ENCODE measurements around the gene ARID1B.

The ARID1B gene

GRCh38 chr6:157246771-157247484 lies 469.8 kb downstream of the ARID1B start:
- no peak for DNase-seq (ENCODE audit: low spot score)

DNA sequence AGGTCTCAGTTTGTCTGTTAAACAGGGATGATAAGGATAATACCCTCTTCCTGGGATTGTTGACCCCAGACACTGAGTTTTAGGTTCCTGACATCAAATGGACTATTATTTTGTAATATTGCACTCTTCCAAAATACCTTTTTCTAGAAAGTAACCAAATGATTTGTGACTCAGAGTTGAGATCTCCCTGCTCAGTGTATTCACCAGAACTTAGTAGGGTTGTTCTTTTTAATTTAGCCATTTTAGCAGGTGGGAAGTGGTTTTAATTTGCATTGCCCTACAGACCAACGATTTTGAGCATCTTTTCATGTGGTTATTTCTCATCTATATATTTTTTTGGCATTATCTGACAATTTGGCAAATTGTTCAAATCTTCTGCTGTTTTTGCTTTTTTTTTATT lies 471.1 kb downstream of the ARID1B start:
- no peak for DNase-seq (ENCODE audit: low spot score)

DNA sequence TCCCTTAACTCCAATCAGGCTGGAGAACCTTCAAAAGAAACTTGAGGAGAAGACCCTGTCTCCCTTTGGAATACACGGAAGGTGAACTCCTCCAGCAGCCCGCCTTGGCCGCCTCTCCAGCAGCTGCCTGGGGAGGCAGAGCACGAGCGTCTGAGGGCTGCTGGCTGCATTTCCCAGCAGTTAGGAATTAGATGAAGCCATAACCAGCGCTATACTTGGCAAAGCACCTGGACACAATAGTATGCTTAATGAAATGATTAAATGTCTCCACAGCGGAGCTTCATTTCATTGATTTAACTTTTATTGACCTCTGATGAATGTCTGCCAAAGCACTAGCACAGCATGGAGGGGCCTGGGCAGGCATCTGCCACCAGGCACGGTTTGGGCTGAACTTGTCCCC lies 472.6 kb downstream of the ARID1B start:
- no peak for DNase-seq (ENCODE audit: low spot score)

DNA sequence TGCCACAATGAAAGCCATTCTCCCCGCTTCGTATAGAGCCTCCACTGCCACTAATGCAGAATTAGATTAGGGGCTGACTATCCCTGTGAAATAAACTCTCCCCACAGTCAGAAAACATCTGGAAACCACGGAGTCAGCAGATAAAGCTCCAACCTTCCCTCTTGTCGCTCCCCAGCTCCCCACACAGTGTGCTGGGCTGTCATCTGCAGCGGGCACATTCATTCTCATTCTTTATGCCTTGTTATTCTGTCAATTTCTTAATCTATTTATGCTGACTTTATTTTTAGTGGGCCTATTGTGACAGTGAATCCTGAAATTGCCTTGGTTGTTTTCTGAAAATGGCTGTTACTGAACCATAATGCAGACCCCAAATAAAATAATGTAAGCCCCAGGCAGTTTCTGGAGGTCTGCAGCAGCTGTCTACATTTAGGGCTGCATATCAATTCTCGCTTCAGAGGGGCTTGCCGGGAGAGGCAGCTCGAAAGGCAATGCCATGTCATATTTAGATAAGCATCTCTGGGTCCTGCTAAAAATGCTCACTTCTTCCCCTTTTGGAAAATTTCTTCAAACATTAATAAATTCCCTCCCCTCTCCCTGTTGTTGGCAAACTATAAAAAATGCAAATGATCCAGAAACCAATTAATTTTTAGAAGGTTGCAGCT lies 474.5 kb downstream of the ARID1B start:
- no peak for DNase-seq (ENCODE audit: low spot score)

- DNase-seq (ENCODE audit: low spot score) = no peak
Observed at GRCh38 chr6:157253017-157253416, 475.8 kb downstream of the ARID1B start.

DNA sequence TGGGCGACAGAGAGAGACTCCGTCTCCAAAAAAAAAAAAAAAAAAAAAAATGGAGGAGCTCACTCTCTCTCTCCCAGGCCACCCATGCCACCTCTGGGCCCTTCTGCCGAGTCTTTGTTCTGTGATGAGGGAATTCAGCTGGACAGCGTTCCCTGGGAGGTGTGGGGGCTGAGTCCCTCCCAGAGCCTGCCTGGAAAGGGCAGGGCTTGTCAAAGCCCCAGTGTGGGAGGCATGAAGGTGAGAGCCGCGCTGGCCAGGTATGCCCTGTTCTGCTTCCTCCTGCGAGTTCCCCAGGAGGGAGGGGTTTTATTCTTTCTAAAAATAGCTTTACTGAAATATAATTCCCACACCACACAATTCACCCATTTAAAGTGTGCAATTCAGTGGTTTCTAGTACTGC lies 476.5 kb downstream of the ARID1B start:
- DNase-seq (ENCODE audit: low spot score) = no peak

DNA sequence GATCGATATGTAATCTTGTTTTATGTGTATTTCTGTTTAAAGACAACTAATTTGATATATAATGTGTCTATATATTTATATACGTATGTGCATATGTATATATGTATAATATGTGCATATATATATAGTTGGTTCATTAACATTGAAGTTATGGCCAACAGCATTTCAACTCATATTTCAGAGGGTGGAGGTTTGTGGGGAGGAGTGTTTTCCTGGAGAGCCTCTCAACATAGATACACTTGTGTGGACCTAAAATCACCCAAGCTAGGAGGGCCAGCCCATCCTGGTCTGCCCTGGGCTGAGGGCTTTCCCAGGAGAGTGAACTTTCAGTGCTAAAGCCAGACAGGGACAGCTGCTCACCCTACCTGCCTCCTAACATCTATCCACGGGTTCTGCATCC lies 477.4 kb downstream of the ARID1B start:
- no peak for DNase-seq (ENCODE audit: low spot score)

- no peak for DNase-seq (ENCODE audit: low spot score)
Observed at GRCh38 chr6:157255079-157255478, 477.9 kb downstream of the ARID1B start.

GRCh38 chr6:157258878-157259277 lies 481.7 kb downstream of the ARID1B start:
- no peak for DNase-seq (ENCODE audit: low spot score)

DNA sequence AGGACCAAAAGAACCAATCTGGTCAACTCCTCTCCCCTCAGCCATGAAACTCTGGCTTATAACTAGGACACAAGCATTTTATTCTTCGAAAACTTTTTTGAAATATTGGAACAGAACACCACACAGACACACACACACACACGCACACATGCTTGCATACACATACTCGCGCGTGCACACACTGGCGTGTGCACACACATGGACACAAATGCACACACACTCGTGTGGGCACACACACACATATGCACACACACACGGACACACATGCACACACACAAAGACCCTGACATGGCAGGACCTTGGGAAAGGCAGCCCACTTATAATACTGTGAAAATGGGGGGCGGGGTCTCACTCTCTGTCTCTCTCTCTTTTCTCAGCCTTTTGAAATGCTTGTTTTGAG lies 482.3 kb downstream of the ARID1B start:
- DNase-seq (ENCODE audit: low spot score) = no peak
